IMR-90 (cell line): Measurements from ENCODE around the gene NHSL1.

Experiments
- RCOR1 ChIP-seq: IDR thresholded peaks from 2 replicates; pipeline ENCODE4 v1.6.1; 2012; ENCODE audit warnings: mild to moderate bottlenecking, low read length, improper control_type of control experiment; ENCODE audit not compliant: insufficient replicate concordance
- TF ChIP-seq, protein P1 (sequence below): conservative IDR thresholded peaks from 2 replicates; pipeline ENCODE4 v1.5.1; 2012; ENCODE audit warnings: mild to moderate bottlenecking, low read depth, low read length, improper control_type of control experiment

DNA sequence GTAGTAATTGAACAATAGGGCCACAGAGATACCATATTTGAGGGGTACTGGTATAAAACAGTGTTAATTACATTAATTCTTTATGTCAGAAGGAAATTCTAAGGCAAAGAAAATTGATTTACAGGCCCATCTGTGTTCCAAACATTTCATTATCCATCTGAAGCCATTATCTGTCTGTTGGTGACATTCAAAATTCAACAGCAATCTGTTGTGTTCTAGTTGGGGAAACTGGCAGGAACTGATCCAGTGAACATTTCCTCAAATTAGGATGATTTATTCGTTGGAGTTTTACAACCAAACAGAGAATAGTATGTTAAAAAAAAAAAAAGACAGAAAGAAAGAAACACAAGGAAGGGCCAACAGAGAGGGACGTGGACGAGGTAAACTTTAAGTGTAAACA lies 65.2 kb downstream of the NHSL1 start:
- TF ChIP-seq, protein P1, sequence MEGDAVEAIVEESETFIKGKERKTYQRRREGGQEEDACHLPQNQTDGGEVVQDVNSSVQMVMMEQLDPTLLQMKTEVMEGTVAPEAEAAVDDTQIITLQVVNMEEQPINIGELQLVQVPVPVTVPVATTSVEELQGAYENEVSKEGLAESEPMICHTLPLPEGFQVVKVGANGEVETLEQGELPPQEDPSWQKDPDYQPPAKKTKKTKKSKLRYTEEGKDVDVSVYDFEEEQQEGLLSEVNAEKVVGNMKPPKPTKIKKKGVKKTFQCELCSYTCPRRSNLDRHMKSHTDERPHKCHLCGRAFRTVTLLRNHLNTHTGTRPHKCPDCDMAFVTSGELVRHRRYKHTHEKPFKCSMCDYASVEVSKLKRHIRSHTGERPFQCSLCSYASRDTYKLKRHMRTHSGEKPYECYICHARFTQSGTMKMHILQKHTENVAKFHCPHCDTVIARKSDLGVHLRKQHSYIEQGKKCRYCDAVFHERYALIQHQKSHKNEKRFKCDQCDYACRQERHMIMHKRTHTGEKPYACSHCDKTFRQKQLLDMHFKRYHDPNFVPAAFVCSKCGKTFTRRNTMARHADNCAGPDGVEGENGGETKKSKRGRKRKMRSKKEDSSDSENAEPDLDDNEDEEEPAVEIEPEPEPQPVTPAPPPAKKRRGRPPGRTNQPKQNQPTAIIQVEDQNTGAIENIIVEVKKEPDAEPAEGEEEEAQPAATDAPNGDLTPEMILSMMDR, result no peak
- no peak for TF ChIP-seq RCOR1
